C4-2B (cell line): Measurements from ENCODE around the gene ASIC2.

Experiments used
- CTCF ChIP-seq: fragments of 450-650 bp; conservative IDR thresholded peaks from 2 replicates; pipeline ENCODE4 v1.5.1; 2017; ENCODE audit warnings: mild to moderate bottlenecking
- ZFX ChIP-seq: fragments of 450-650 bp; IDR thresholded peaks from 2 replicates; pipeline ENCODE4 v1.6.1; 2017

- TF ChIP-seq CTCF: no peak
- no peak for TF ChIP-seq ZFX
These were observed 1.9 kb upstream of the ASIC2 start for GRCh38 chr17:33294994-33295393.
